Suprapubic skin (tissue), 4 donors: Measurements from ENCODE around the gene DCAF8L1.

Experiments used
- EP300 ChIP-seq: sonication (generic); formaldehyde crosslinking; IDR thresholded peaks from one replicate; pipeline ENCODE4 v1.6.1; 2017; ENCODE audit warnings: antibody characterized with exemption
- POLR2A ChIP-seq, 2 donors: fragments of 450-650 bp; IDR thresholded peaks; one replicate each; pipeline ENCODE4 v1.6.1; 2017; ENCODE audit warnings: antibody characterized with exemption in 2 of 2, mild to moderate bottlenecking in 2 of 2, moderate library complexity in 2 of 2
- POLR2AphosphoS5 ChIP-seq, 3 donors: sonication (generic); formaldehyde crosslinking; IDR thresholded peaks; one replicate each; pipeline ENCODE4 v1.6.1; 2017; ENCODE audit warnings: antibody characterized with exemption in 3 of 3
- TF ChIP-seq, protein P1 (sequence below), 2 donors: fragments of 200-600 bp in 1 of 2; fragments of 450-650 bp in 1 of 2; sonication (generic) in 1 of 2; IDR thresholded peaks; one replicate each; pipeline ENCODE4 v1.5.1; 2016 to 2019; ENCODE audit warnings: antibody characterized with exemption in 2 of 2, mild to moderate bottlenecking in 1 of 2, moderate library complexity in 1 of 2

DNA sequence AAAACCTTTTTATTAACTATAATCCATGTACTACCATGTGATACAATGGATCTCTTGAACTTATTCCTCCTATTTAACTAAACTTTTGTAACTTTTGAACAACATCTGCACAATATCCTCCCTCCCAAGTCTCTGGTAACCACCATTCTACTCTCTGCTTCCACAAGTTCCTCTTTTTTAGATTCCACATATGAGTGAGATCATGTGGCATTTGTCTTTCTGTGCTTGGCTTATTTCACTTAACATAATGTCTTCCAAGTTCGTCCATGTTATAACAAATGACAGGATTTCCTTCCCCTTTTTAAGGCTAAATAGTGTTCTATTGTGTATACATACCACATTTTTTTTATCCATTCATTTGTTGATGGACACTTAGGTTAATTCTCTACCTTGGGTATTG lies 28.1 kb downstream of the DCAF8L1 start:
- TF ChIP-seq, protein P1, sequence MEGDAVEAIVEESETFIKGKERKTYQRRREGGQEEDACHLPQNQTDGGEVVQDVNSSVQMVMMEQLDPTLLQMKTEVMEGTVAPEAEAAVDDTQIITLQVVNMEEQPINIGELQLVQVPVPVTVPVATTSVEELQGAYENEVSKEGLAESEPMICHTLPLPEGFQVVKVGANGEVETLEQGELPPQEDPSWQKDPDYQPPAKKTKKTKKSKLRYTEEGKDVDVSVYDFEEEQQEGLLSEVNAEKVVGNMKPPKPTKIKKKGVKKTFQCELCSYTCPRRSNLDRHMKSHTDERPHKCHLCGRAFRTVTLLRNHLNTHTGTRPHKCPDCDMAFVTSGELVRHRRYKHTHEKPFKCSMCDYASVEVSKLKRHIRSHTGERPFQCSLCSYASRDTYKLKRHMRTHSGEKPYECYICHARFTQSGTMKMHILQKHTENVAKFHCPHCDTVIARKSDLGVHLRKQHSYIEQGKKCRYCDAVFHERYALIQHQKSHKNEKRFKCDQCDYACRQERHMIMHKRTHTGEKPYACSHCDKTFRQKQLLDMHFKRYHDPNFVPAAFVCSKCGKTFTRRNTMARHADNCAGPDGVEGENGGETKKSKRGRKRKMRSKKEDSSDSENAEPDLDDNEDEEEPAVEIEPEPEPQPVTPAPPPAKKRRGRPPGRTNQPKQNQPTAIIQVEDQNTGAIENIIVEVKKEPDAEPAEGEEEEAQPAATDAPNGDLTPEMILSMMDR (IDR thresholded peaks at IDR 0.05): no peak
- no peak for TF ChIP-seq POLR2A (IDR thresholded peaks at IDR 0.05)
- TF ChIP-seq POLR2AphosphoS5 (IDR thresholded peaks at IDR 0.05): no peak
- TF ChIP-seq EP300: no peak
